PC-9 (cell line): Measurements from ENCODE around the gene TRMT2A. TPM values are rescaled to one million over a fixed set of nuclear protein-coding genes. Genes with fewer than 3 reads are reported as not detected.

Source experiments
- BruUV-seq: library from RNA; stranded (reverse); fragments of 400-500 nt; replicated peaks from 2 replicates; lab custom pipeline; 2021; lab: Mats Ljungman, UMichigan
- CTCF ChIA-PET: fragments of 300-600 bp; sonication (Branson Sonifier 250); formaldehyde crosslinking; loops from one replicate; lab custom pipeline; 2022; ENCODE audit warnings: antibody characterized with exemption; lab: Charles Lee
- POLR2A ChIA-PET: fragments of 300-600 bp; sonication (Branson Sonifier 250); formaldehyde crosslinking; loops from one replicate; lab custom pipeline; 2022; ENCODE audit warnings: antibody characterized with exemption; ENCODE audit not compliant: unreplicated experiment; lab: Charles Lee
- DNase-seq, 2 experiments: peaks; one replicate each; pipeline versions ENCODE4 v3.0.0 to v3.0.0-alpha.2; 2015 to 2022; ENCODE audit warnings: mixed read lengths in 1 of 2
- H2AFZ ChIP-seq: fragments of 200-600 bp; sonication (generic); 2 replicates; pipeline ENCODE4 v1.8.1; 2017; ENCODE audit warnings: antibody characterized with exemption
- H3F3A ChIP-seq: fragments of 200-600 bp; sonication (generic); 2 replicates; pipeline ENCODE4 v1.8.1; 2017; ENCODE audit warnings: antibody characterized with exemption, mild to moderate bottlenecking, low read depth; ENCODE audit not compliant: insufficient read depth
- H3K27ac ChIP-seq: fragments of 200-600 bp; sonication (generic); 2 replicates; pipeline ENCODE4 v1.6.1; 2016; ENCODE audit warnings: mixed run types
- H3K27me3 ChIP-seq: fragments of 200-600 bp; sonication (generic); 2 replicates; pipeline ENCODE4 v1.6.1; 2016; ENCODE audit warnings: low read depth, mixed run types; ENCODE audit not compliant: insufficient read depth
- H3K36me3 ChIP-seq: fragments of 200-600 bp; sonication (generic); 2 replicates; pipeline ENCODE4 v1.6.1; 2016; ENCODE audit warnings: low read depth, mixed run types
- H3K4me1 ChIP-seq: fragments of 200-600 bp; sonication (generic); replicated peaks from 2 replicates; pipeline ENCODE4 v1.6.1; 2016; ENCODE audit warnings: mixed run types; ENCODE audit not compliant: insufficient read depth
- H3K4me2 ChIP-seq: fragments of 200-600 bp; sonication (generic); 2 replicates; pipeline ENCODE4 v1.6.1; 2017; ENCODE audit warnings: mixed run types
- H3K4me3 ChIP-seq: fragments of 200-600 bp; sonication (generic); 2 replicates; pipeline ENCODE4 v1.6.1; 2016; ENCODE audit warnings: mixed run types
- H3K79me2 ChIP-seq: fragments of 200-600 bp; sonication (generic); 2 replicates; pipeline ENCODE4 v1.6.1; 2017; ENCODE audit warnings: low read depth, mixed run types
- H3K9me2 ChIP-seq: fragments of 200-600 bp; sonication (generic); 2 replicates; pipeline ENCODE4 v1.8.1; 2017; ENCODE audit warnings: mild to moderate bottlenecking; ENCODE audit not compliant: insufficient read depth
- H3K9me3 ChIP-seq: fragments of 200-600 bp; sonication (generic); 2 replicates; pipeline ENCODE4 v1.8.1; 2016; ENCODE audit warnings: low read depth; ENCODE audit not compliant: insufficient read depth
- H4K20me1 ChIP-seq: fragments of 200-600 bp; sonication (generic); 2 replicates; pipeline ENCODE4 v1.8.1; 2017; ENCODE audit not compliant: insufficient read depth
- CTCF ChIP-seq: fragments of 200-600 bp; sonication (generic); conservative IDR thresholded peaks from 2 replicates; pipeline ENCODE4 v1.6.1; 2017; ENCODE audit warnings: mixed run types, antibody characterized with exemption, mild to moderate bottlenecking, moderate library complexity
- EZH2 ChIP-seq: fragments of 200-600 bp; sonication (generic); IDR thresholded peaks from 2 replicates; pipeline ENCODE4 v1.8.0; 2017; ENCODE audit warnings: antibody characterized with exemption, low read depth
- intact Hi-C: fragments of 100-400 bp; cut with micrococcal nuclease; formaldehyde crosslinking; loops from one replicate; pipeline ENCODE4 v1.10.0; 2022; ENCODE audit not compliant: unreplicated experiment
- total RNA-seq: library from RNA; stranded (reverse); gene quantifications from 2 replicates; pipeline ENCODE4 v1.2.3, GENCODE V29; 2021

The TRMT2A gene
- total RNA-seq, 1 experiment from 2014 or later: 31.5 TPM

GRCh38 chr22:20142711-20143621, 25.9 kb upstream of the TRMT2A start:
- H3K79me2 ChIP-seq: no peaks in the 10 kb centered on the region
- no peaks in the 10 kb centered on the region for H4K20me1 ChIP-seq
- intact Hi-C loops: no loop called here
- no peaks in the 10 kb centered on the region for H3K9me3 ChIP-seq
- H2AFZ ChIP-seq: no peak overlapping the region
- no peak overlapping the region for H3K27ac ChIP-seq
- DNase-seq: no peak
- H3K4me3 ChIP-seq: no peak overlapping the region
- CTCF ChIA-PET: no interaction called here
- POLR2A ChIA-PET: no interaction called here
- no peaks in the 10 kb centered on the region for H3F3A ChIP-seq
- H3K4me2 ChIP-seq: no peak overlapping the region
- no TSS peak for BruUV-seq
- H3K9me2 ChIP-seq: no peaks in the 10 kb centered on the region
- H3K36me3 ChIP-seq: no peaks in the 10 kb centered on the region
- no peaks in the 10 kb centered on the region for H3K27me3 ChIP-seq
- no peaks in the 10 kb centered on the region for H3K4me1 ChIP-seq
- TF ChIP-seq CTCF (no peak), EZH2 (no peak)

DNA sequence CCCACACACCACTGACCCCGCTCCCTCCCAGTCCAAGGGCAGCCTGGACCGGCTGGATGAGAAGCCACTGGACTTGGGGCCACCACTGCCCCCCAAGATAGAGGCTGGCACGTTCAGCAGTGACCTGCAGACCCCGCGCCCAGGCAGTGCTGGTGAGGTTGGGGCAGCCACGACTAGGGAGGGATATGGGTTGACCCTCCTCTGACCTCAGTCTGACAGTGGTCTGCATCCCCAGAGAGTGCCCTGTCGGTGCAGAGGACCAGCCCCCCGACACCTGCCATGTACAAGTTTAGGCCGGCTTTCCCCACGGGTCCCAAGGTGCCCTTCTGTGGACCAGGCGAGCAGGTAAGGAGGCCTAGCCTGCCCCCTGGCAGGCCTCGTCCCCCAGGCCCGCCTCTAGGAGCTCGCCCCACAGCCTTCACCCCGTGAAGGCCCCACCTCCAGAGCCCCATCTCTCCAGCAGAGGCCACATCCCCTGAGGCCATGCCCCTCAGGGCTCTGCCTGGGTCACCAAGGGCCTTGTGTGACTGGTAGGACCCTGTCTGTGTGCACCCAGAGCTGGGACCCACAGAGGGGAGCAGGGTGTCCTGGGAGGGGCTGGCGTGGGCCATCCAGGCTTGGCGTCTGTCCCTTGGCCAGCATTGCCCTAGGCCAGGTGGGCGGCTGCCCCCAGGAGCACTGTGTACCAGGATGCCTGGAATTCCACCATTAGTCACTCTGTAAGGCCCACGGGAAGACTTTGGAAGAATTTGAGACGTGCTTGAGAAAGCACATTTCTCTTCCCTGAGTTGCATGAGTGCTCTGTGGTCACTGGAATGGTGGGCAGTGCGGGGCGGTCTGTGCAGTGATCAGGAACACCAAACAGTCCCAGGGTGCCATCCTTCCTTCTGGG, 24.4 kb upstream of the TRMT2A start:
- Histone ChIP-seq H3K79me2 (no peaks in the 10 kb centered on the region), H3K36me3 (no peaks in the 10 kb centered on the region), H3K27me3 (no peaks in the 10 kb centered on the region), H3F3A (no peaks in the 10 kb centered on the region), H2AFZ (no peak overlapping the region), H3K9me2 (no peaks in the 10 kb centered on the region), H4K20me1 (no peaks in the 10 kb centered on the region), H3K9me3 (no peaks in the 10 kb centered on the region), H3K4me2 (no peak overlapping the region), H3K4me1 (no peaks in the 10 kb centered on the region), H3K4me3 (no peak overlapping the region), H3K27ac (no peak overlapping the region)
- ChIA-PET POLR2A (no interaction called here), CTCF (no interaction called here)
- TF ChIP-seq CTCF (no peak), EZH2 (no peak)
- no TSS peak for BruUV-seq
- DNase-seq: no peak
- intact Hi-C loops: no loop called here

- no TSS peak for BruUV-seq
- Histone ChIP-seq H3K4me2 (no peak overlapping the region), H3K27me3 (no peaks in the 10 kb centered on the region), H3K36me3 (no peaks in the 10 kb centered on the region), H4K20me1 (no peaks in the 10 kb centered on the region), H2AFZ (no peak overlapping the region), H3K4me1 (no peaks in the 10 kb centered on the region), H3F3A (no peaks in the 10 kb centered on the region), H3K9me3 (no peaks in the 10 kb centered on the region), H3K27ac (no peak overlapping the region), H3K4me3 (no peak overlapping the region), H3K79me2 (no peaks in the 10 kb centered on the region), H3K9me2 (no peaks in the 10 kb centered on the region)
- CTCF ChIA-PET: no interaction called here
- DNase-seq: no peak
- TF ChIP-seq EZH2 (no peak), CTCF (no peak)
- POLR2A ChIA-PET: no interaction called here
- intact Hi-C loops: no loop called here
These were observed 23.5 kb upstream of the TRMT2A start for GRCh38 chr22:20140521-20140964.
